ENCODE measurements around the gene PSMB2. TPM values are rescaled to one million over a fixed set of nuclear protein-coding genes. Genes with fewer than 3 reads are reported as not detected.
"Not testable (repeated sequence)": the region's sequence is repeated elsewhere in the genome, so short reads cannot be mapped to it uniquely, and the experiment has no call there.

Gene PSMB2
- total RNA-seq, 3 donors from 2014 or later: 169 to 196 (median 191) TPM

GRCh38 chr1:35592991-35593769 lies 48.1 kb downstream of the PSMB2 start:
- H3K4me1 Mint-ChIP-seq (ENCODE audit: low read depth): peaks cover 4% of the 10 kb centered on the region
- H3K4me3 Mint-ChIP-seq: no peak overlapping the region
- H3K36me3 Mint-ChIP-seq (ENCODE audit: insufficient read depth): peaks cover 8% of the 10 kb centered on the region
- DNase-seq (no peak), ATAC-seq (peak; percentile 34 to 41)
- no peaks in the 10 kb centered on the region for H3K27me3 Mint-ChIP-seq (ENCODE audit: low read depth)
- no peaks in the 10 kb centered on the region for H3K9me3 Mint-ChIP-seq

GRCh38 chr1:35591211-35591610 lies 50.1 kb downstream of the PSMB2 start:
- no peak for ATAC-seq

GRCh38 chr1:35590476-35591040 lies 50.8 kb downstream of the PSMB2 start:
- no peaks in the 10 kb centered on the region for H3K9me3 Mint-ChIP-seq

More at GRCh38 chr1:35591211-35591610, 50.1 kb downstream of the PSMB2 start:
- Mint-ChIP-seq H3K27me3 (ENCODE audit: low read depth) (no peaks in the 10 kb centered on the region), H3K4me3 (no peak overlapping the region), H3K9me3 (no peaks in the 10 kb centered on the region), H3K4me1 (ENCODE audit: low read depth) (peaks cover 4% of the 10 kb centered on the region), H3K36me3 (ENCODE audit: insufficient read depth) (peaks cover 8% of the 10 kb centered on the region)
- DNase-seq: no peak

GRCh38 chr1:35589516-35590427 lies 51.6 kb downstream of the PSMB2 start:
- no peak for ATAC-seq
- H3K9me3 Mint-ChIP-seq: no peaks in the 10 kb centered on the region
- H3K27me3 Mint-ChIP-seq (ENCODE audit: low read depth): no peaks in the 10 kb centered on the region
- H3K4me1 Mint-ChIP-seq (ENCODE audit: low read depth): peaks cover 4% of the 10 kb centered on the region
- no peak overlapping the region for H3K4me3 Mint-ChIP-seq
- DNase-seq: no peak
- peaks cover 3% of the 10 kb centered on the region for H3K36me3 Mint-ChIP-seq (ENCODE audit: insufficient read depth)

More at GRCh38 chr1:35590476-35591040, 50.8 kb downstream of the PSMB2 start:
- no peak overlapping the region for H3K4me3 Mint-ChIP-seq
- ATAC-seq: no peak
- no peaks in the 10 kb centered on the region for H3K27me3 Mint-ChIP-seq (ENCODE audit: low read depth)
- no peak for DNase-seq
- peaks cover 4% of the 10 kb centered on the region for H3K4me1 Mint-ChIP-seq (ENCODE audit: low read depth)
- H3K36me3 Mint-ChIP-seq (ENCODE audit: insufficient read depth): peaks cover 3% of the 10 kb centered on the region

- peaks cover 3% of the 10 kb centered on the region for H3K36me3 Mint-ChIP-seq (ENCODE audit: insufficient read depth)
- no peaks in the 10 kb centered on the region for H3K9me3 Mint-ChIP-seq
- peaks cover 4% of the 10 kb centered on the region for H3K4me1 Mint-ChIP-seq (ENCODE audit: low read depth)
- no peak overlapping the region for H3K4me3 Mint-ChIP-seq
- DNase-seq (no peak), ATAC-seq (no peak)
- no peaks in the 10 kb centered on the region for H3K27me3 Mint-ChIP-seq (ENCODE audit: low read depth)
These were observed 53.0 kb downstream of the PSMB2 start for GRCh38 chr1:35588197-35588910.

GRCh38 chr1:35587736-35588135 lies 53.6 kb downstream of the PSMB2 start:
- Mint-ChIP-seq H3K9me3 (no peaks in the 10 kb centered on the region), H3K36me3 (ENCODE audit: insufficient read depth) (peaks cover 3% of the 10 kb centered on the region), H3K27me3 (ENCODE audit: low read depth) (no peaks in the 10 kb centered on the region), H3K4me3 (no peak overlapping the region), H3K4me1 (ENCODE audit: low read depth) (peaks cover 1% of the 10 kb centered on the region)
- ATAC-seq (no peak), DNase-seq (no peak)

- ATAC-seq: no peak
- Mint-ChIP-seq H3K9me3 (no peaks in the 10 kb centered on the region), H3K4me3 (no peak overlapping the region), H3K36me3 (ENCODE audit: insufficient read depth) (peaks cover 3% of the 10 kb centered on the region), H3K4me1 (ENCODE audit: low read depth) (no peaks in the 10 kb centered on the region), H3K27me3 (ENCODE audit: low read depth) (no peaks in the 10 kb centered on the region)
- DNase-seq: no peak
These were observed 54.5 kb downstream of the PSMB2 start for GRCh38 chr1:35586808-35587207.

- H3K9me3 Mint-ChIP-seq; H3K4me1 Mint-ChIP-seq (ENCODE audit: low read depth); H3K4me3 Mint-ChIP-seq; H3K27me3 Mint-ChIP-seq (ENCODE audit: low read depth); DNase-seq; H3K36me3 Mint-ChIP-seq (ENCODE audit: insufficient read depth); ATAC-seq: not testable (repeated sequence)
These were observed 55.5 kb downstream of the PSMB2 start for GRCh38 chr1:35585805-35586204.

- ATAC-seq (no peak), DNase-seq (no peak)
- no peaks in the 10 kb centered on the region for H3K27me3 Mint-ChIP-seq (ENCODE audit: low read depth)
- no peaks in the 10 kb centered on the region for H3K4me1 Mint-ChIP-seq (ENCODE audit: low read depth)
- H3K4me3 Mint-ChIP-seq: no peak overlapping the region
- H3K36me3 Mint-ChIP-seq (ENCODE audit: insufficient read depth): no peaks in the 10 kb centered on the region
- H3K9me3 Mint-ChIP-seq: no peaks in the 10 kb centered on the region
These were observed 56.0 kb downstream of the PSMB2 start for GRCh38 chr1:35585281-35585680.

GRCh38 chr1:35581621-35582020 lies 59.7 kb downstream of the PSMB2 start:
- H3K9me3 Mint-ChIP-seq; DNase-seq; ATAC-seq; H3K4me3 Mint-ChIP-seq; H3K27me3 Mint-ChIP-seq (ENCODE audit: low read depth); H3K36me3 Mint-ChIP-seq (ENCODE audit: insufficient read depth): not testable (repeated sequence)
- H3K4me1 Mint-ChIP-seq (ENCODE audit: low read depth): peaks cover 10% of the 10 kb centered on the region

- Mint-ChIP-seq H3K4me3 (no peak overlapping the region), H3K4me1 (ENCODE audit: low read depth) (peaks cover 17% of the 10 kb centered on the region), H3K9me3 (no peaks in the 10 kb centered on the region), H3K36me3 (ENCODE audit: insufficient read depth) (no peaks in the 10 kb centered on the region), H3K27me3 (ENCODE audit: low read depth) (no peaks in the 10 kb centered on the region)
- no peak for DNase-seq
- ATAC-seq: no peak
These were observed 60.4 kb downstream of the PSMB2 start for GRCh38 chr1:35580949-35581388.

- DNase-seq: peak; percentile 30
- Mint-ChIP-seq H3K4me1 (ENCODE audit: low read depth) (peaks cover 26% of the 10 kb centered on the region), H3K36me3 (ENCODE audit: insufficient read depth) (peaks cover 1% of the 10 kb centered on the region), H3K4me3 (peak overlapping the region; percentile 81), H3K9me3 (no peaks in the 10 kb centered on the region), H3K27me3 (ENCODE audit: low read depth) (peaks cover 5% of the 10 kb centered on the region)
- ATAC-seq: peak; percentile 73 to 76
These were observed 64.0 kb downstream of the PSMB2 start for GRCh38 chr1:35577071-35577998.

- H3K9me3 Mint-ChIP-seq; H3K36me3 Mint-ChIP-seq (ENCODE audit: insufficient read depth); DNase-seq; ATAC-seq; H3K27me3 Mint-ChIP-seq (ENCODE audit: low read depth): not testable (repeated sequence)
- Mint-ChIP-seq H3K4me1 (ENCODE audit: low read depth) (peaks cover 26% of the 10 kb centered on the region), H3K4me3 (peak overlapping the region; percentile 75)
These were observed 64.6 kb downstream of the PSMB2 start for GRCh38 chr1:35576766-35577070.
